NT2/D1 (cell line): Measurements from ENCODE around the gene RNF146.
"Not testable (repeated sequence)": the region's sequence is repeated elsewhere in the genome, so short reads cannot be mapped to it uniquely, and the experiment has no call there.

ENCODE experiments used
- DNase-seq: peaks from one replicate; pipeline ENCODE4 v3.0.0-alpha.2; 2011; ENCODE audit warnings: low read depth, low spot score
- H3K27me3 ChIP-seq: 2 replicates; pipeline ENCODE4 v1.6.0; 2011; ENCODE audit warnings: mild to moderate bottlenecking; ENCODE audit not compliant: insufficient read length, insufficient read depth
- H3K36me3 ChIP-seq: 2 replicates; pipeline ENCODE4 v1.6.1; 2011; ENCODE audit warnings: mild to moderate bottlenecking, low read length, mixed read lengths; ENCODE audit not compliant: insufficient read depth, insufficient read length
- H3K4me1 ChIP-seq: 2 replicates; pipeline ENCODE4 v1.5.1; 2011; ENCODE audit not compliant: insufficient read depth, insufficient read length
- H3K4me3 ChIP-seq: 2 replicates; pipeline ENCODE4 v1.5.1; 2011; ENCODE audit warnings: low read depth; ENCODE audit not compliant: insufficient read length
- H3K9ac ChIP-seq: 2 replicates; pipeline ENCODE4 v1.6.0; 2011; ENCODE audit warnings: low read depth; ENCODE audit not compliant: insufficient read length
- H3K9me3 ChIP-seq: 2 replicates; pipeline ENCODE4 v1.5.1; 2011; ENCODE audit warnings: mild to moderate bottlenecking, low read length; ENCODE audit not compliant: insufficient read depth
- SUZ12 ChIP-seq: IDR thresholded peaks from 2 replicates; pipeline ENCODE4 v1.6.1; 2011; ENCODE audit not compliant: insufficient read length, insufficient read depth; ENCODE audit errors: extremely low read depth
- YY1 ChIP-seq: IDR thresholded peaks from 2 replicates; pipeline ENCODE4 v1.6.1; 2011; ENCODE audit not compliant: insufficient read length, insufficient read depth
- ZNF274 ChIP-seq: IDR thresholded peaks from 2 replicates; pipeline ENCODE4 v1.6.1; 2011; ENCODE audit warnings: mild to moderate bottlenecking, low read depth, low read length

RNF146 gene

GRCh38 chr6:127328043-127328609 is 61.5 kb downstream of the RNF146 start:
- Histone ChIP-seq H3K36me3 (peaks cover 32% of the 10 kb centered on the region), H3K27me3 (no peaks in the 10 kb centered on the region), H3K9ac (no peak overlapping the region), H3K4me1 (no peaks in the 10 kb centered on the region), H3K4me3 (no peak overlapping the region), H3K9me3 (no peaks in the 10 kb centered on the region)
- TF ChIP-seq SUZ12 (no peak), YY1 (no peak), ZNF274 (no peak)
- DNase-seq: no peak

GRCh38 chr6:127331256-127331655 is 64.6 kb downstream of the RNF146 start:
- H3K27me3 ChIP-seq, H3K4me1 ChIP-seq, H3K4me3 ChIP-seq, H3K9me3 ChIP-seq, DNase-seq, H3K9ac ChIP-seq: not testable (repeated sequence)
- H3K36me3 ChIP-seq: peaks cover 17% of the 10 kb centered on the region

GRCh38 chr6:127332383-127332961 is 65.8 kb downstream of the RNF146 start:
- Histone ChIP-seq H3K4me3 (no peak overlapping the region), H3K4me1 (no peaks in the 10 kb centered on the region), H3K27me3 (no peaks in the 10 kb centered on the region), H3K9me3 (no peaks in the 10 kb centered on the region), H3K36me3 (peaks cover 11% of the 10 kb centered on the region), H3K9ac (no peak overlapping the region)
- no peak for TF ChIP-seq YY1
- TF ChIP-seq SUZ12: no peak
- no peak for TF ChIP-seq ZNF274
- DNase-seq: no peak
